GM12801 (cell line): ENCODE measurements around the gene PLET1.

Experiments
- TF ChIP-seq, protein P1 (sequence below): IDR thresholded peaks from one replicate; pipeline ENCODE4 v1.5.1; 2011; ENCODE audit warnings: control low read depth; ENCODE audit not compliant: insufficient read length; ENCODE audit errors: extremely low read depth

Gene PLET1

DNA sequence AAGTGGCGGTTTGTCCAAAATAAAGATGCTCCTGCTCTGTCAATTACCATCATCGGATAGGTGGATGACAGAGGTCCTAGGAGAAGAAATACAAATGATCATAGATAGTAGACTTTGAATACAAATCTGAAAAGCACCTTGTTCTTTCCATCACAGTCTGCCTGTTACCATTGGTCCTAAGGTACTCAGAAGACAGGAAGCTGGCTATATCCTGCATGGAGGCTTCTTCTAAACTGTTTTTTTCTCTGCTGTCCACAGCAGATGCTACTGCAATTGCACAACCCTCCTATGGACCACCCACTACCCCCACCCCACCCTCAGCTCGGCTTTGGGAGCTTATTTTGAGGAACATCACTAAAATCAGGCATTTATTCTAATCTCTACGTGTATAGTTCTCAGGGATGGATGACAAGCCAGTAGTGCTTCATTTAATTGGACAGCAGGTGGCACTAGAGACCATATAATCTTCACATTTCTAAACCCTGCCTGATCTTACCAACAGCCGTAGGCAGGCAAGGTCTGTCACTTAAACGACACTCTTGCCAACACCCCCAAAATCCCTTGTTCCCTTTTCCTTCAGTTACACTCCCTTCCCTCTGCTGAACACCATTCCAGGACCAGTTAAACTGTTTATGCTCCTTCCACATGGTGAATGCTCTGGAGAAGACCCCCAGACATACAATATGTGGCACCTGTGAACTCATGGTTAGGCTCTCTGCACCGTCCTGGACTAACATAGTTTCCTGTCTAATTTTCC, 41.0 kb downstream of the PLET1 start:
- TF ChIP-seq, protein P1, sequence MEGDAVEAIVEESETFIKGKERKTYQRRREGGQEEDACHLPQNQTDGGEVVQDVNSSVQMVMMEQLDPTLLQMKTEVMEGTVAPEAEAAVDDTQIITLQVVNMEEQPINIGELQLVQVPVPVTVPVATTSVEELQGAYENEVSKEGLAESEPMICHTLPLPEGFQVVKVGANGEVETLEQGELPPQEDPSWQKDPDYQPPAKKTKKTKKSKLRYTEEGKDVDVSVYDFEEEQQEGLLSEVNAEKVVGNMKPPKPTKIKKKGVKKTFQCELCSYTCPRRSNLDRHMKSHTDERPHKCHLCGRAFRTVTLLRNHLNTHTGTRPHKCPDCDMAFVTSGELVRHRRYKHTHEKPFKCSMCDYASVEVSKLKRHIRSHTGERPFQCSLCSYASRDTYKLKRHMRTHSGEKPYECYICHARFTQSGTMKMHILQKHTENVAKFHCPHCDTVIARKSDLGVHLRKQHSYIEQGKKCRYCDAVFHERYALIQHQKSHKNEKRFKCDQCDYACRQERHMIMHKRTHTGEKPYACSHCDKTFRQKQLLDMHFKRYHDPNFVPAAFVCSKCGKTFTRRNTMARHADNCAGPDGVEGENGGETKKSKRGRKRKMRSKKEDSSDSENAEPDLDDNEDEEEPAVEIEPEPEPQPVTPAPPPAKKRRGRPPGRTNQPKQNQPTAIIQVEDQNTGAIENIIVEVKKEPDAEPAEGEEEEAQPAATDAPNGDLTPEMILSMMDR: no peak

DNA sequence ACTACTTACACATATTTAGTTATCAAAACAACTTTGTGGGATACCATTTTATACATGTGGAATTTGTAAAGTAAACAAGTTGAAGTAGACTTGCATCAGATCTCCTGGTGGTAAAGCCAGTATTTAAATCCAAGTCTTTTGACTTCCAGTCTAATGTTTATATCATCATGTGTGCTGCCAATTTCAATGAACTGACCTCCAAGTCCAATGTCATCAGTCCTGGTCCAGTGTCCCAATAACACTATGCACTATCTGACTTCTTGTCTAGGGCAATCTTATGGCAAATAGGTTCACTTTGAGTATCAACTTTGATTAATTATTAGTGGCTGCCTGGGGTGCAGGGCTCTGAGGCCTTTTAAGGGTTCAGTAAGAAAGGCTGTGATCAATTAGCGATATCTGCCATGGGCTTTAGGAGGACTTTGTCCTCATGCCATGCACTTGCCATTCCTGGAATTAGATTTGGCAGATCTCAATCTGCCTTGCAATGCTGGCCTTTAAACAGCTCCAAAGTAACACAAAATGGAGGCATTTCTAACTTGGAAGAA, 44.0 kb downstream of the PLET1 start:
- TF ChIP-seq, protein P1: no peak

DNA sequence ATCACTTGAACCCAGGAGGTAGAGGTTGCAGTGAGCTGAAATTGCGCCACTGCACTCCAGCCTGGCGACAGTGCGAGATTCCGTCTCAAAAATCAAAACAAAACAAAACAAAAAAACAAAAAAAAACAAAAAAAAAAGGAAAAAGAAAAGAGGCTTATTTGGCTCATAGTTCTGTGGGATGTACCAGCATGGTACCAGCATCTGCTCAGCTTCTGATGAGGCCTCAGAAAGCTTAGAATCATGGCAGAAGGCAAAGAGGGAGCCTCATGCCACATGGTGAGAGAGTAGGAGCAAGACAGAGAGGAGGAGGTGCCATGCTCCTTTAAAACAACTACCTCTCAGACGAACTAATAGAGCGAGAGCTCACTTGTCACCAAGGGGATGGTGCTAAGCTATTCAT, 45.0 kb downstream of the PLET1 start:
- TF ChIP-seq, protein P1: no peak

DNA sequence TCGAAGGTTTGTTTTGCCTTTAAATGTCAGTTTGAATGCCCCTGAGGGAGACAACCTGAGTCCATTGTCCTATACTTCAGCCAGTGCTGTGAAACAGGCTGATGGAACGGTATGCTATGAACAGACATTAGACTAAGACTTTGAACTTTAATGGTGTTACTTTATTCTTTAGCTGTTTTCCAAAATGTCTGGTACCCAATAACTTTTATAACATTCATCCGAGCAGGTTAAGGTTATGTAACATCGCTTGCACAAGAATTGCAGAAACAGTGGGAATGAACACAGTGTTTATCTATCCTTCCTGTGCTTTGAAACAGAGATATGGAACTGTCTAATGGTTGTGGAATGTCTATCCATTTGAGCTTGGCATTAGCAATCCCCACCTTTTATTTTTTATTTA, 46.9 kb downstream of the PLET1 start:
- TF ChIP-seq, protein P1: no peak

DNA sequence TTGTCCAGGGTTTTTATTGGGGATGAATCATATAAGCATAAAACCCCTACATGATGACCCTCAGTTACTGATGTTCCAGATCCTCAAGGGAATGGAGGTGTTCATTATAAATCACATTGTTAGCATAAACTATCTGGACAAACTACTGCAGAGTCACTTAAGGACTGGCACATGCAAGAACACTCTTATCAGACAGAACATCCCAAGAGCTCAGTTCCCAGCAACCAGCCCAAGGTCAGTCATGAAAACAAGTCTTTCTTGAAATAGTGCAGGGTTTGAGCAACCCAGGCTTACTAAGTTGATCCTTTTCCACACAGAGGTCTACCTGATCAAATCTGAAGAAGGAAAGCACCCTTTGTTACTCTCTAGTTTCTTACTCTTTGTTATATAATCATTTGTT, 48.0 kb downstream of the PLET1 start:
- TF ChIP-seq, protein P1: no peak

DNA sequence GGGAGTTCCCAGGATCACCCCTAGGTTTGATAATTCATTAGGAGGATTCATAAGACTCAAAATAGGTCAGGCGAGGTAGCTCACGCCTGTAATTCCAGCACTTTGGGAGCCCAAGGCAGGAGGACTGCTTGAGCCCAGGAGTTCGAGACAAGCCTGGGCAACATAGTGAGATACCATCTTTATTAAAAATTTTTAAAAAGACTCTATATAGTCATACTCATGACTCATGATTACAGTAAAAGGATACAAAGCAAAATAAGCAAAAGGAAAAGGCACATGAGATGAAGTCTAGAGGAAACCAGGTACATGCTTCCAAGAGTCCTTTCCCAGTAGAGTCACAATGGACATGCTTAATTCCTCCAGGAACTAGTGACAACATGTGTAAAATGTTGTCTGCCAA, 48.4 kb downstream of the PLET1 start:
- TF ChIP-seq, protein P1: no peak

DNA sequence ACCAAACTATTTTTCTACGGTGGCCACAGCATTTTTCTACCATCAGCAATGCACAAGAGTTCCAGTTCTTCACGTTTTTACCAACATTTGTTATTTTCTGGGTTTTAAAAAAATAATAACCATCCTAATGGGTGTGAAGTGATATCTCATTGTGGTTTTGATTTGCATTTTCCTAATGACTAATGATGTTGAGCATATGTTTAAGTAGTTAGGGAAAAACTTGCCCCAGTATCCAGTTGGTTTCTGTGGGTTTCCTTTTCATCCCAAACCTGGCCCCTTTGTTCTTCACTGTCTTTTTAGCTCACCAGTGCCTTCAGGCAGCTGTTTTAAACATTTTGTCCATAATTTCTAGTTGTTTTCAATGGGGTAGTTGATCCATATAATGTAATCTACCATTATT, 49.1 kb downstream of the PLET1 start:
- TF ChIP-seq, protein P1: no peak

DNA sequence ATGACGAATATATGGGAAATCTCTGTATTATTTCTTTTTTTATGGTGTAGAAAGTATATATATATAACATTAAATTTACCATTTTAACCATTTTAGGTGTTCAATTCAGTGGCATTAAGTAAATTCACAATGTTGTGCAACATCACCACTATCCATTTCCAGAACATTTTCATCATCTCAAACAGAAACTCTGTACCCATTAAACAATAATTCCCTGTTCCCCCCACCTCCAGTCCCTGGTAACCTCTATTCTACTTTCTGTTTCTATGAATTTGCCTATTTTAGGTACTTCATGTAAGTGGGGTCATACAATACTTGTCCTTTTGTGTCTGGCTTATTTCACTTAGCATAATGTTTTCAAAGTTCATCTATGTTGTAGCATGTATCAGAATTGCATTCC, 49.8 kb downstream of the PLET1 start:
- TF ChIP-seq, protein P1: no peak
